Activated T-helper 17 cell treated with anti-CD3 and anti-CD28 coated beads, Interleukin-2, amount 50 U/mL, for 72 hours (primary cell): Measurements from ENCODE around the gene SH3BP2. TPM values are rescaled to one million over a fixed set of nuclear protein-coding genes. Genes with fewer than 3 reads are reported as not detected.

Experiments used
- ATAC-seq: fragments of 150-1000 bp; cut with Tn5 transposase; replicated peaks from 2 replicates; pipeline ENCODE4 v1.10.0; 2021; ENCODE audit warnings: mild to moderate bottlenecking, moderate library complexity
- H3K27ac Mint-ChIP-seq: one replicate; pipeline ENCODE4 v1.8.0; 2022; ENCODE audit warnings: mixed read lengths
- H3K27me3 Mint-ChIP-seq: one replicate; pipeline ENCODE4 v1.8.0; 2022; ENCODE audit warnings: mixed read lengths
- H3K36me3 Mint-ChIP-seq: one replicate; pipeline ENCODE4 v1.8.0; 2022; ENCODE audit warnings: low read depth, mild to moderate bottlenecking, mixed read lengths
- H3K4me1 Mint-ChIP-seq: one replicate; pipeline ENCODE4 v1.8.0; 2022; ENCODE audit warnings: mixed read lengths
- H3K4me3 Mint-ChIP-seq: one replicate; pipeline ENCODE4 v1.8.0; 2022; ENCODE audit warnings: mild to moderate bottlenecking, mixed read lengths
- H3K9me3 Mint-ChIP-seq: one replicate; pipeline ENCODE4 v1.8.0; 2022; ENCODE audit warnings: mixed read lengths
- total RNA-seq, 2 donors: library from RNA; stranded (reverse); gene quantifications; one replicate each; pipeline ENCODE4 v1.2.3, GENCODE V29; 2022

The SH3BP2 gene
- total RNA-seq, 2 donors from 2014 or later = 83.5 to 122 TPM

- Mint-ChIP-seq H3K36me3 (peaks cover 49% of the 10 kb centered on the region), H3K27ac (peak overlapping the region; percentile 93), H3K4me1 (peaks cover 45% of the 10 kb centered on the region), H3K27me3 (no peaks in the 10 kb centered on the region), H3K4me3 (peak overlapping the region; percentile 95), H3K9me3 (no peaks in the 10 kb centered on the region)
- peak; percentile 10 for ATAC-seq
These were observed 20.8 kb downstream of the SH3BP2 start for GRCh38 chr4:2813446-2814405.

- Mint-ChIP-seq H3K9me3 (no peaks in the 10 kb centered on the region), H3K36me3 (peaks cover 57% of the 10 kb centered on the region), H3K27me3 (no peaks in the 10 kb centered on the region), H3K4me3 (peak overlapping the region; percentile 95), H3K27ac (no peak overlapping the region), H3K4me1 (peaks cover 50% of the 10 kb centered on the region)
- ATAC-seq = no peak
These were observed 21.9 kb downstream of the SH3BP2 start for GRCh38 chr4:2814627-2815270.

GRCh38 chr4:2816401-2816954, 23.6 kb downstream of the SH3BP2 start:
- Mint-ChIP-seq H3K27me3 (no peaks in the 10 kb centered on the region), H3K4me3 (peak overlapping the region; percentile 82), H3K36me3 (peaks cover 60% of the 10 kb centered on the region), H3K27ac (peak overlapping the region; percentile 70), H3K4me1 (peaks cover 44% of the 10 kb centered on the region), H3K9me3 (no peaks in the 10 kb centered on the region)
- ATAC-seq = no peak

GRCh38 chr4:2817137-2817536, 24.3 kb downstream of the SH3BP2 start:
- H3K36me3 Mint-ChIP-seq = peaks cover 60% of the 10 kb centered on the region
- ATAC-seq = no peak
- H3K4me1 Mint-ChIP-seq = peaks cover 39% of the 10 kb centered on the region
- peak overlapping the region; percentile 82 for H3K4me3 Mint-ChIP-seq
- H3K27me3 Mint-ChIP-seq = no peaks in the 10 kb centered on the region
- H3K9me3 Mint-ChIP-seq = no peaks in the 10 kb centered on the region
- H3K27ac Mint-ChIP-seq = peak overlapping the region; percentile 70

- Mint-ChIP-seq H3K4me1 (peaks cover 37% of the 10 kb centered on the region), H3K4me3 (peak overlapping the region; percentile 82), H3K36me3 (peaks cover 62% of the 10 kb centered on the region), H3K27me3 (no peaks in the 10 kb centered on the region), H3K27ac (peak overlapping the region; percentile 70), H3K9me3 (no peaks in the 10 kb centered on the region)
- peak; percentile 58 for ATAC-seq
These were observed 24.9 kb downstream of the SH3BP2 start for GRCh38 chr4:2817701-2818350.

GRCh38 chr4:2818351-2818939, 25.6 kb downstream of the SH3BP2 start:
- H3K9me3 Mint-ChIP-seq = no peaks in the 10 kb centered on the region
- peak; percentile 8 for ATAC-seq
- peaks cover 62% of the 10 kb centered on the region for H3K36me3 Mint-ChIP-seq
- H3K27me3 Mint-ChIP-seq = no peaks in the 10 kb centered on the region
- peak overlapping the region; percentile 46 for H3K4me3 Mint-ChIP-seq
- H3K4me1 Mint-ChIP-seq = peaks cover 32% of the 10 kb centered on the region
- no peak overlapping the region for H3K27ac Mint-ChIP-seq

GRCh38 chr4:2819244-2820215, 26.6 kb downstream of the SH3BP2 start:
- Mint-ChIP-seq H3K27me3 (no peaks in the 10 kb centered on the region), H3K36me3 (peaks cover 66% of the 10 kb centered on the region), H3K9me3 (no peaks in the 10 kb centered on the region), H3K4me1 (peaks cover 23% of the 10 kb centered on the region), H3K4me3 (peak overlapping the region; percentile 46), H3K27ac (peak overlapping the region; percentile 63)
- ATAC-seq = no peak

- no peaks in the 10 kb centered on the region for H3K9me3 Mint-ChIP-seq
- H3K27ac Mint-ChIP-seq = no peak overlapping the region
- no peaks in the 10 kb centered on the region for H3K27me3 Mint-ChIP-seq
- H3K4me1 Mint-ChIP-seq = peaks cover 22% of the 10 kb centered on the region
- H3K4me3 Mint-ChIP-seq = no peak overlapping the region
- H3K36me3 Mint-ChIP-seq = peaks cover 70% of the 10 kb centered on the region
- no peak for ATAC-seq
These were observed 27.5 kb downstream of the SH3BP2 start for GRCh38 chr4:2820216-2820982.

GRCh38 chr4:2822461-2823300, 29.8 kb downstream of the SH3BP2 start:
- Mint-ChIP-seq H3K36me3 (peaks cover 71% of the 10 kb centered on the region), H3K9me3 (no peaks in the 10 kb centered on the region), H3K27ac (no peak overlapping the region), H3K4me1 (peaks cover 12% of the 10 kb centered on the region), H3K4me3 (no peak overlapping the region), H3K27me3 (no peaks in the 10 kb centered on the region)
- ATAC-seq = no peak

- H3K4me3 Mint-ChIP-seq = no peak overlapping the region
- H3K27ac Mint-ChIP-seq = no peak overlapping the region
- H3K27me3 Mint-ChIP-seq = no peaks in the 10 kb centered on the region
- H3K4me1 Mint-ChIP-seq = peaks cover 12% of the 10 kb centered on the region
- ATAC-seq = no peak
- H3K9me3 Mint-ChIP-seq = no peaks in the 10 kb centered on the region
- H3K36me3 Mint-ChIP-seq = peaks cover 74% of the 10 kb centered on the region
These were observed 30.4 kb downstream of the SH3BP2 start for GRCh38 chr4:2823301-2823670.

GRCh38 chr4:2823671-2824328, 30.9 kb downstream of the SH3BP2 start:
- no peaks in the 10 kb centered on the region for H3K27me3 Mint-ChIP-seq
- H3K9me3 Mint-ChIP-seq = no peaks in the 10 kb centered on the region
- no peak overlapping the region for H3K4me3 Mint-ChIP-seq
- peaks cover 79% of the 10 kb centered on the region for H3K36me3 Mint-ChIP-seq
- peaks cover 13% of the 10 kb centered on the region for H3K4me1 Mint-ChIP-seq
- no peak for ATAC-seq
- H3K27ac Mint-ChIP-seq = no peak overlapping the region
